MM.1S (cell line): ENCODE results near the gene PTPRN2.

Experiments
- DNase-seq: peaks from one replicate; pipeline ENCODE4 v3.0.0-alpha.2; 2015
- H2AFZ ChIP-seq: fragments of 300-600 bp; sonication (generic); 2 replicates; pipeline ENCODE4 v1.6.0; 2016; ENCODE audit warnings: antibody characterized with exemption, low read length
- H3F3A ChIP-seq: fragments of 300-600 bp; sonication (generic); 2 replicates; pipeline ENCODE4 v1.6.1; 2016; ENCODE audit warnings: mild to moderate bottlenecking, antibody characterized with exemption, low read length, moderate library complexity, mixed read lengths; ENCODE audit not compliant: insufficient read depth
- H3K27ac ChIP-seq: fragments of 300-600 bp; sonication (generic); 2 replicates; pipeline ENCODE4 v1.5.1; 2016; ENCODE audit warnings: mild to moderate bottlenecking, low read length
- H3K27me3 ChIP-seq: fragments of 300-600 bp; sonication (generic); replicated peaks from 2 replicates; pipeline ENCODE4 v1.6.0; 2016; ENCODE audit warnings: low read length; ENCODE audit not compliant: insufficient read depth
- H3K36me3 ChIP-seq: fragments of 300-600 bp; sonication (generic); replicated peaks from 2 replicates; pipeline ENCODE4 v1.6.1; 2016; ENCODE audit warnings: mild to moderate bottlenecking, low read length, mixed read lengths; ENCODE audit not compliant: insufficient read depth
- H3K4me1 ChIP-seq: fragments of 300-600 bp; sonication (generic); 2 replicates; pipeline ENCODE4 v1.6.1; 2016; ENCODE audit warnings: low read length, mixed read lengths
- H3K4me2 ChIP-seq: fragments of 300-600 bp; sonication (generic); 2 replicates; pipeline ENCODE4 v1.6.0; 2016; ENCODE audit warnings: low read depth, low read length
- H3K4me3 ChIP-seq: fragments of 300-600 bp; sonication (generic); 2 replicates; pipeline ENCODE4 v1.5.1; 2016; ENCODE audit warnings: low read length, mixed read lengths
- H3K79me2 ChIP-seq: fragments of 300-600 bp; sonication (generic); 2 replicates; pipeline ENCODE4 v1.6.1; 2016; ENCODE audit warnings: mixed run types, low read length, mixed read lengths
- H3K9ac ChIP-seq: fragments of 300-600 bp; sonication (generic); 2 replicates; pipeline ENCODE4 v1.6.1; 2016; ENCODE audit warnings: low read length, mixed read lengths
- H3K9me2 ChIP-seq: fragments of 300-600 bp; sonication (generic); replicated peaks from 2 replicates; pipeline ENCODE4 v1.6.1; 2016; ENCODE audit warnings: mild to moderate bottlenecking, low read length, mixed read lengths; ENCODE audit not compliant: insufficient read depth
- H3K9me3 ChIP-seq: fragments of 300-600 bp; sonication (generic); replicated peaks from 2 replicates; pipeline ENCODE4 v1.6.1; 2016; ENCODE audit warnings: mild to moderate bottlenecking, low read length, mixed read lengths; ENCODE audit not compliant: insufficient read depth
- H4K20me1 ChIP-seq: fragments of 300-600 bp; sonication (generic); 2 replicates; pipeline ENCODE4 v1.6.1; 2016; ENCODE audit warnings: mild to moderate bottlenecking, low read length, moderate library complexity, mixed read lengths; ENCODE audit not compliant: insufficient read depth
- EZH2 ChIP-seq: fragments of 300-600 bp; sonication (generic); optimal IDR thresholded peaks from 2 replicates; pipeline ENCODE3; 2017; ENCODE audit warnings: low read depth, mild to moderate bottlenecking, antibody characterized with exemption, low read length, mixed read lengths
- EZH2phosphoT487 ChIP-seq: fragments of 300-600 bp; sonication (generic); IDR thresholded peaks from 2 replicates; pipeline ENCODE4 v1.6.1; 2018; ENCODE audit warnings: antibody characterized with exemption, low read length
- TF ChIP-seq, protein P1 (sequence below): fragments of 300-600 bp; sonication (generic); IDR thresholded peaks from 2 replicates; pipeline ENCODE4 v1.5.1; 2016; ENCODE audit warnings: antibody characterized with exemption, low read length, mixed read lengths

The PTPRN2 gene

DNA sequence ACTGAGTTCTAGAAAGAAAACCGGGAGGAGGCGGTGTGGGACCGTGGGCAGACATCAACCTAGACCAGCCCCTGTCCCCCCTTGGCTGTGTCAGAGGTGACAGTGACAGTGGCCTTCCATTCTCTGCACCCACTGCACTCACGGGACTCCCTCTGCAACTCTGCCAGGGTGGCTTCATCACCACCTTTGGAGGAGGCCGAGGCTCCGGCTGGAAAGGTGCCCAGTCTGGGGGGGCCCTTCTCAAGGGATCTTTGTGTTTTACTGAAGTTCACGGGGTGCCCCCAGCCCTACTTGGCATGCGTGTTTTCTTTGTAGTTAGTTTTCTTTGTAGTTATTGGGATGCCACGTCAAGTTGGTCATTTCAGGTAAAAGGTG is 833.2 kb downstream of the PTPRN2 start:
- H3K4me1 ChIP-seq: no peaks in the 10 kb centered on the region
- TF ChIP-seq EZH2 (no peak), EZH2phosphoT487 (no peak)
- TF ChIP-seq, protein P1, sequence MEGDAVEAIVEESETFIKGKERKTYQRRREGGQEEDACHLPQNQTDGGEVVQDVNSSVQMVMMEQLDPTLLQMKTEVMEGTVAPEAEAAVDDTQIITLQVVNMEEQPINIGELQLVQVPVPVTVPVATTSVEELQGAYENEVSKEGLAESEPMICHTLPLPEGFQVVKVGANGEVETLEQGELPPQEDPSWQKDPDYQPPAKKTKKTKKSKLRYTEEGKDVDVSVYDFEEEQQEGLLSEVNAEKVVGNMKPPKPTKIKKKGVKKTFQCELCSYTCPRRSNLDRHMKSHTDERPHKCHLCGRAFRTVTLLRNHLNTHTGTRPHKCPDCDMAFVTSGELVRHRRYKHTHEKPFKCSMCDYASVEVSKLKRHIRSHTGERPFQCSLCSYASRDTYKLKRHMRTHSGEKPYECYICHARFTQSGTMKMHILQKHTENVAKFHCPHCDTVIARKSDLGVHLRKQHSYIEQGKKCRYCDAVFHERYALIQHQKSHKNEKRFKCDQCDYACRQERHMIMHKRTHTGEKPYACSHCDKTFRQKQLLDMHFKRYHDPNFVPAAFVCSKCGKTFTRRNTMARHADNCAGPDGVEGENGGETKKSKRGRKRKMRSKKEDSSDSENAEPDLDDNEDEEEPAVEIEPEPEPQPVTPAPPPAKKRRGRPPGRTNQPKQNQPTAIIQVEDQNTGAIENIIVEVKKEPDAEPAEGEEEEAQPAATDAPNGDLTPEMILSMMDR: no peak
- DNase-seq: no peak
- H3K27ac ChIP-seq: no peak overlapping the region
- no peaks in the 10 kb centered on the region for H3K9me3 ChIP-seq
- peaks cover 93% of the 10 kb centered on the region for H3K27me3 ChIP-seq
- H3K9ac ChIP-seq: no peak overlapping the region
- no peaks in the 10 kb centered on the region for H3K36me3 ChIP-seq
- no peaks in the 10 kb centered on the region for H3K79me2 ChIP-seq
- H3K9me2 ChIP-seq: no peaks in the 10 kb centered on the region
- no peak overlapping the region for H3K4me3 ChIP-seq
- no peak overlapping the region for H3K4me2 ChIP-seq
- H2AFZ ChIP-seq: no peak overlapping the region
- no peaks in the 10 kb centered on the region for H4K20me1 ChIP-seq
- H3F3A ChIP-seq: no peaks in the 10 kb centered on the region

DNA sequence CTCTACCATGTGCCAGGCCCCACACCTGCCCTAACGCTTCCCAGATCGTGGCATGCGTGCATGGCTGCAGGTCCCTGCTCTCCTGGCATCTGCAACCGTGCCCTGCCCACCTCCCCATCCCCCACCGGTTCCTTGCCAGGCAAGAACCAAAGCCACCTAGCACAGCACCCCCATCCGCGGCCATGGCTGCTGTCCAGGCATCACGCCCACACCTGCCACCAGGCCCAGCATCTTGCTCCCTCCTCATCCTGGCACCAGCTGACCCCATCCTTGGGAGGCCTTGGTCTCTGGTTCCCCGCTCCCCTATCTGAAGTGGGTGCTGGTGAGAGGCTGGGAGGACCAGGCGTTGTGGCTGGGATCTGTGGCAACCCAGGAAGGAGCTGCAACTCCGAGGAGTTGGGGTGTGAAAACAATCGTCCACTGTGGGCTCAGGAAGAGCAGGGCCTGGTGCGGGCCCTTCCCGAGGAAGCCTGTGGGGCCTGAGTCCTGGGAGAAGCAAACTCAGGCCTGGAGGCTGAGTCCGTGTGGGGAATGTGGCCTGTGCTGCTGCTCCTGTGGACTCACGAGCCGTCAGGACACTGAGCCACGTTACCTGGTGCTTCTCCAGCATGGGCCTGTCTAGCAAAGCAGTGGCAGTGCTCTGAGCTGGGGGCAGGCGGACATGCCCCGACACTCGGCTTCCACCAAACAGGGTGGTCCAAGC is 833.8 kb downstream of the PTPRN2 start:
- Histone ChIP-seq H3K4me3 (no peak overlapping the region), H3K27ac (no peak overlapping the region), H3K9me2 (no peaks in the 10 kb centered on the region), H3K9ac (no peak overlapping the region), H2AFZ (no peak overlapping the region), H4K20me1 (no peaks in the 10 kb centered on the region), H3F3A (no peaks in the 10 kb centered on the region), H3K4me2 (no peak overlapping the region), H3K9me3 (no peaks in the 10 kb centered on the region), H3K27me3 (peaks cover 88% of the 10 kb centered on the region), H3K36me3 (no peaks in the 10 kb centered on the region), H3K79me2 (no peaks in the 10 kb centered on the region), H3K4me1 (no peaks in the 10 kb centered on the region)
- no peak for DNase-seq
- TF ChIP-seq EZH2phosphoT487: no peak
- no peak for TF ChIP-seq EZH2
- TF ChIP-seq, protein P1: no peak

DNA sequence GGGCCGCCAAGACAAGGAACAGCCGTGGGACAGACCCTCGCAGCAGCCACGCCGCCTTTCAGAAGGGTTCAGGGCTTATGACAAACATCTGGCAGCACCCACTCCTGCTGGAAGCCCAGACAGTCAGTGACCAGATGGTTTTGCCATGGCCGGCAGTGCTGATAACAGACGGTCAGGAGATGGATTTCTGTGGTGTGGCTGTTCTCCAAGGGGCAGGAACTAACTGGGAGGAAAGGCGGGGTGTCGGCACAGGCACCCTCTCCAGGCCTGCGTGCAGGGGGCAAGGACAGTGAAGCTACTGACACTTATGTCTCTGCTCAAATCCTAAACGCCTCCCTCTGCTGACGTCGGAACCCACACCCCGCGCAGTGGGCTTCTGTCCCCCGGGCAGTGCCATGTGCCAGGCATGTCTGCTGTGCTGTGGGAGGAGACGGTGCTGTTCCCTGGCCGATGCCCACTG is 834.8 kb downstream of the PTPRN2 start:
- no peaks in the 10 kb centered on the region for H3F3A ChIP-seq
- no peak for TF ChIP-seq EZH2
- no peak overlapping the region for H3K4me3 ChIP-seq
- no peaks in the 10 kb centered on the region for H4K20me1 ChIP-seq
- no peaks in the 10 kb centered on the region for H3K36me3 ChIP-seq
- no peaks in the 10 kb centered on the region for H3K79me2 ChIP-seq
- no peak overlapping the region for H3K27ac ChIP-seq
- no peaks in the 10 kb centered on the region for H3K4me1 ChIP-seq
- no peak overlapping the region for H2AFZ ChIP-seq
- H3K9ac ChIP-seq: no peak overlapping the region
- DNase-seq: no peak
- H3K9me2 ChIP-seq: no peaks in the 10 kb centered on the region
- peaks cover 79% of the 10 kb centered on the region for H3K27me3 ChIP-seq
- no peaks in the 10 kb centered on the region for H3K9me3 ChIP-seq
- H3K4me2 ChIP-seq: no peak overlapping the region

DNA sequence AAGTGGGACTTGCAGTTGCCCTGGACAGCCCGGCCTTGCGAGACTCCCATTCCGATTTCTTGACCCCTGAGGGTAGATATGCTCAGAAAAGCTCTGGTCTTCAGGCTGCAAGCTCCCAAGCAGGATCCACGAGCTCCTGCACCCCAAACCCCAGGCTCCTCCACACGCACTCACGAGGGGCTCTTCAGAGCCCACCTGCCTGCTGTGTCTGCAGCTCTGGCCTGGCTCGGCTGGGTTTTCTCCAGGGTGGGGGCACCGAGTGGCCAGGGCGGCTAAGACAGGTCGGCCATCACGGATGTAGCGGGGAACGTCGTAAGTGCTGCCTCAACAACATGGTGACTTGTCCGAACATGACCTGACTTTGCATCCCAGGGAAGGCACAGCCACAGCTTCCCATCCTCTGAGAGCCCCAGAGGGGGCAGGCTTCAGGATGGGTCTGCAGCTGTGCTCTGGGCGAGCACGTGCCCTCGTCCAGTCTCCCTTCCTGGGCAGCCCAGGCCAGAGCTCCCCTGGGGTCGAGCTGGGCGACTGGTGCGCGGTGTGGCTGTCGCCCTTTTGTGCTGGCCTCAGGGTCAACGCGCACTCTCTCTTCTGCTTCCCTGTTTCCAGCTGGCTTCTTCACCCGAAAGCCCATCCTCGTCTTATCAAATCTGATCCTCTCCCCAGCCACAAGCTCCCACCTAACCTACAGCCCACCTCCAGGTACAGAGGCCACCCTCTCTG is 835.5 kb downstream of the PTPRN2 start:
- no peaks in the 10 kb centered on the region for H3K9me2 ChIP-seq
- no peaks in the 10 kb centered on the region for H3F3A ChIP-seq
- no peak overlapping the region for H3K9ac ChIP-seq
- no peak overlapping the region for H3K4me3 ChIP-seq
- no peaks in the 10 kb centered on the region for H4K20me1 ChIP-seq
- H3K4me1 ChIP-seq: no peaks in the 10 kb centered on the region
- TF ChIP-seq EZH2 (no peak), EZH2phosphoT487 (no peak)
- TF ChIP-seq, protein P1: no peak
- H3K27me3 ChIP-seq: peaks cover 72% of the 10 kb centered on the region
- no peak overlapping the region for H3K4me2 ChIP-seq
- no peak for DNase-seq
- H3K27ac ChIP-seq: no peak overlapping the region
- no peak overlapping the region for H2AFZ ChIP-seq
- H3K36me3 ChIP-seq: no peaks in the 10 kb centered on the region
- no peaks in the 10 kb centered on the region for H3K79me2 ChIP-seq
- no peaks in the 10 kb centered on the region for H3K9me3 ChIP-seq
